ENCODE measurements around the gene HPD. TPM values are rescaled to one million over a fixed set of nuclear protein-coding genes. Genes with fewer than 3 reads are reported as not detected.

The HPD gene
- total RNA-seq, 1 donor from 2014 or later = not detected

DNA sequence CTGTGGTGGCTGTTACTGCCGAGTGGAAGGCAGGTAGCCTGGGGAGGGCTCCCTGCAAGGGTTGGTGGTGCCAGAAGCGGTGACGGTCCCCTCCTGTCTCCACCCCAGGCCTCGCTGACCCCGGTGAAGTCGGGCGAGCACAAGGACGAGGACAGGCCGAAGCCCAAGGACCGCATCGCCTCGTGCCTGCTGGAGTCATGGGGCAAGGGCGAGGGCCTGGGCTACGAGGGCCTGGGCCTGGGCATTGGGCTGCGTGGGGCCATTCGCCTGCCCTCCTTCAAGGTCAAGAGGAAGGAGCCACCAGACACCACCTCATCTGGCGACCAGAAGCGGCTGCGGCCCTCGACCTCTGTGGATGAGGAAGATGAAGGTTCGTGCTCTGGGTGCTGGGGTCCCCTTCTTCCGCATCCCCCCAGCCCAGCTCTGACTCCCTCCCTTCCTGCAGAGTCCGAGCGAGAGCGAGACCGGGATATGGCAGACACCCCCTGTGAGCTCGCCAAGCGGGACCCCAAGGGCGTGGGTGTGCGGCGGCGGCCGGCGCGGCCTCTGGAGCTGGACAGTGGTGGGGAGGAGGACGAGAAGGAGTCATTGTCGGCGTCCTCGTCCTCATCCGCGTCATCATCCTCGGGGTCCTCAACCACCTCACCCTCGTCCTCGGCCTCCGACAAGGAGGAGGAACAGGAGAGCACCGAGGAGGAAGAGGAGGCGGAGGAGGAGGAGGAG, 41.6 kb downstream of the HPD start:
- no peak for DNase-seq
- H3K4me1 Mint-ChIP-seq = peaks cover 18% of the 10 kb centered on the region
- ChIA-PET CTCF (interaction anchor here (3.1 kb wide), 1 partner anchor 22 kb away, joined by 23 read pairs; the partner anchor contains the start of gene RHOF), POLR2A (interaction anchor here (29.6 kb wide), 1 partner anchor 29 kb away, joined by 1155 read pairs; the partner anchor contains the start of genes RHOF and SETD1B)
- peaks cover 77% of the 10 kb centered on the region for H3K36me3 Mint-ChIP-seq (ENCODE audit: low read depth)
- no peak overlapping the region for H3K4me3 Mint-ChIP-seq
- ATAC-seq (ENCODE audit: low read depth) = no peak
- intact Hi-C loops (cut with micrococcal nuclease) = no loop called here
- TF ChIP-seq, protein P1, sequence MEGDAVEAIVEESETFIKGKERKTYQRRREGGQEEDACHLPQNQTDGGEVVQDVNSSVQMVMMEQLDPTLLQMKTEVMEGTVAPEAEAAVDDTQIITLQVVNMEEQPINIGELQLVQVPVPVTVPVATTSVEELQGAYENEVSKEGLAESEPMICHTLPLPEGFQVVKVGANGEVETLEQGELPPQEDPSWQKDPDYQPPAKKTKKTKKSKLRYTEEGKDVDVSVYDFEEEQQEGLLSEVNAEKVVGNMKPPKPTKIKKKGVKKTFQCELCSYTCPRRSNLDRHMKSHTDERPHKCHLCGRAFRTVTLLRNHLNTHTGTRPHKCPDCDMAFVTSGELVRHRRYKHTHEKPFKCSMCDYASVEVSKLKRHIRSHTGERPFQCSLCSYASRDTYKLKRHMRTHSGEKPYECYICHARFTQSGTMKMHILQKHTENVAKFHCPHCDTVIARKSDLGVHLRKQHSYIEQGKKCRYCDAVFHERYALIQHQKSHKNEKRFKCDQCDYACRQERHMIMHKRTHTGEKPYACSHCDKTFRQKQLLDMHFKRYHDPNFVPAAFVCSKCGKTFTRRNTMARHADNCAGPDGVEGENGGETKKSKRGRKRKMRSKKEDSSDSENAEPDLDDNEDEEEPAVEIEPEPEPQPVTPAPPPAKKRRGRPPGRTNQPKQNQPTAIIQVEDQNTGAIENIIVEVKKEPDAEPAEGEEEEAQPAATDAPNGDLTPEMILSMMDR (IDR thresholded peaks at IDR 0.05) = no peak
- no peaks in the 10 kb centered on the region for H3K9me3 Mint-ChIP-seq
- no peak overlapping the region for H3K27ac Mint-ChIP-seq
- no peaks in the 10 kb centered on the region for H3K27me3 Mint-ChIP-seq

DNA sequence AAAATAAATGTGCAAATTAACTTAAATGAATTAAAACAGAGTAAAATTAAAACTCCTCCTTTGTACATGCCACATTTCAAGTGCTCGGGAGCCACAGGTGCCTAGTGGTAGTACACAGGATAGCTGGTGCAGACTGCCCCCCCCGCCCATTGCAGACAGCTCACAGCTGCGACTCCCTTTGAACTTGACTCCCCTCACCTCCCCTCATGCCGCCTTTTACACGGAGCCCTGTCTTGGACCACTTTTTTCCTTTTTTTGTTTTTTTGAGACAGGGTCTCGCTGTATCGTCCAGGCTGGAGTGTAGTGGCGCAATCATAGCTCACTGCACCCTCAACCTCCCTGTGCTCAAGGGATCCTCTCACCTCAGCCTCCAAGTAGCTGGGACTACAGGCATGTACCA, 43.4 kb downstream of the HPD start:
- Mint-ChIP-seq H3K27ac (no peak overlapping the region), H3K9me3 (no peaks in the 10 kb centered on the region), H3K36me3 (ENCODE audit: low read depth) (peaks cover 74% of the 10 kb centered on the region), H3K27me3 (no peaks in the 10 kb centered on the region), H3K4me3 (no peak overlapping the region), H3K4me1 (peaks cover 31% of the 10 kb centered on the region)
- no peak for DNase-seq
- intact Hi-C loops (cut with micrococcal nuclease) = no loop called here
- no peak for ATAC-seq (ENCODE audit: low read depth)
- POLR2A ChIA-PET = interaction anchor here (0.6 to 29.6 kb wide), 3 partner anchors 9 to 53 kb away, joined by 3 to 1155 read pairs (median 4); partner anchors contain the start of genes RHOF and SETD1B
- TF ChIP-seq, protein P1 (IDR thresholded peaks at IDR 0.05) = no peak
- CTCF ChIA-PET = interaction anchor here (3.1 kb wide), 1 partner anchor 21 kb away, joined by 23 read pairs; the partner anchor contains the start of gene RHOF

DNA sequence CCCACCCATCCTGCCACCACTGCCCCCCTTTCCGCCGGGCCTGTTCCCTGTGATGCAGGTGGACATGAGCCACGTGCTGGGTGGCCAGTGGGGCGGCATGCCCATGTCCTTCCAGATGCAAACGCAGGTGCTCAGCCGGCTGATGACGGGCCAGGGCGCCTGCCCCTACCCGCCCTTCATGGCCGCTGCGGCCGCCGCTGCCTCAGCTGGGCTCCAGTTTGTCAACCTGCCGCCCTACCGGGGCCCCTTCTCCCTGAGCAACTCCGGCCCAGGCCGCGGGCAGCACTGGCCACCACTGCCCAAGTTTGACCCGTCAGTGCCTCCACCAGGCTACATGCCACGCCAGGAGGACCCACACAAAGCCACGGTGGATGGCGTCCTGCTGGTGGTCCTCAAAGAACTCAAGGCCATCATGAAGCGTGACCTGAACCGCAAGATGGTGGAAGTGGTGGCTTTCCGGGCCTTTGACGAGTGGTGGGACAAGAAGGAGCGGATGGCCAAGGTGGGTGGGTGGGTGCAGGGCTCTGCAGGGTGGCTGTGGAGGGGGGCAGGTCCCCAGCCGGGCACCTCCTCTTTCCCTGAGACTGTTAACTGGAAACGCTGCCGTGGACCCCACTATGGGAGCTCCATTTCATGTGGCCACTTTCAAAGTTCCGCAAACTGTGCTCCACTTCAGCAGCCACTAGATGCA, 44.1 kb downstream of the HPD start:
- no peak for ATAC-seq (ENCODE audit: low read depth)
- no peak overlapping the region for H3K4me3 Mint-ChIP-seq
- intact Hi-C loops (cut with micrococcal nuclease) = no loop called here
- H3K27me3 Mint-ChIP-seq = no peaks in the 10 kb centered on the region
- peaks cover 31% of the 10 kb centered on the region for H3K4me1 Mint-ChIP-seq
- no peaks in the 10 kb centered on the region for H3K9me3 Mint-ChIP-seq
- H3K36me3 Mint-ChIP-seq (ENCODE audit: low read depth) = peaks cover 74% of the 10 kb centered on the region
- no peak for DNase-seq
- TF ChIP-seq, protein P1 (IDR thresholded peaks at IDR 0.05) = no peak
- POLR2A ChIA-PET = interaction anchor here (0.9 to 29.6 kb wide), 2 partner anchors 10 to 27 kb away, joined by 4 to 1155 read pairs; partner anchors contain the start of genes RHOF and SETD1B
- H3K27ac Mint-ChIP-seq = no peak overlapping the region
- CTCF ChIA-PET = interaction anchor here (3.1 to 14.3 kb wide), 2 partner anchors 20 kb away, joined by 23 to 635 read pairs; partner anchors contain the start of gene RHOF

DNA sequence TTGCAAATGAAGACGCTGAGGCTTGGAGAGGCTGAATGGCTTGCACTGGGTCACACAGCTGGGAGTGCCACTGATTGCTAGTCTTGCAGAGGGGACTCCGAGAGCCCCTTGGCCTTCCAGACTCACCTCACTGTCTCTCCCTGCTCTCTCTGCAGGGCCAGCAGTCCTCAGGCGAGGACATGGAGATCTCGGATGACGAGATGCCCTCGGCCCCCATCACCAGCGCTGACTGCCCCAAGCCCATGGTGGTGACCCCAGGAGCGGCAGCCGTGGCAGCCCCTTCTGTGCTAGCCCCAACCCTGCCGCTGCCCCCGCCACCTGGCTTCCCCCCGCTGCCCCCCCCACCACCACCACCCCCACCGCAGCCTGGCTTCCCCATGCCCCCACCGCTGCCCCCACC, 44.7 kb downstream of the HPD start:
- H3K4me1 Mint-ChIP-seq = peaks cover 33% of the 10 kb centered on the region
- DNase-seq (no peak), ATAC-seq (ENCODE audit: low read depth) (no peak)
- ChIA-PET POLR2A (interaction anchor here (29.6 kb wide), 1 partner anchor 26 kb away, joined by 1155 read pairs; the partner anchor contains the start of genes RHOF and SETD1B), CTCF (interaction anchor here (14.3 kb wide), 1 partner anchor 19 kb away, joined by 635 read pairs; the partner anchor contains the start of gene RHOF)
- H3K27ac Mint-ChIP-seq = no peak overlapping the region
- intact Hi-C loops (cut with micrococcal nuclease) = no loop called here
- peaks cover 74% of the 10 kb centered on the region for H3K36me3 Mint-ChIP-seq (ENCODE audit: low read depth)
- TF ChIP-seq, protein P1 (IDR thresholded peaks at IDR 0.05) = no peak
- H3K4me3 Mint-ChIP-seq = no peak overlapping the region
- H3K27me3 Mint-ChIP-seq = no peaks in the 10 kb centered on the region
- H3K9me3 Mint-ChIP-seq = no peaks in the 10 kb centered on the region
